Measurements from ENCODE around the gene ULK4.
"Not testable (repeated sequence)": the region's sequence is repeated elsewhere in the genome, so short reads cannot be mapped to it uniquely, and the experiment has no call there.

The ULK4 gene

DNA sequence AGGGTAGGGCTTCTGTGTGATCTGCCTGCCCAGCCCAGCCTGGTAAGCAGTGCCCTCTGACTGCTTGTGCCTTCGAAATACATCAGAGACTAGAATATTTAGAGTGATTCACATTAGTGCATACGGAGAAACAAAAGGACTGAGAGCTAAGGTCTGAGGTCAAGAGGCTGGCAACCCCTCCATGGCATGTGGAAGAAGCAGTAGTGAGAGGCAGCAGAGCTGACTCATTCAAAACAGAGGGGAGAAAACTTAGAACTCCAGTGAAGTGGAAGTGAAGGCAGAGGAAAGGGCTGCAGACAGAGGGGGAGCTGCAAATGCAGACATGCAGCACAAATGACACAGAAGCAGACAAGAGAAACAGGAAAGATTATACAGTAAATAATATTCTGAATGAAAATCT, 61.6 kb downstream of the ULK4 start:
- no peak for DNase-seq (ENCODE audit: extremely low spot score)
- CTCF ChIA-PET = interaction anchor here (1.3 kb wide), 1 partner anchor 199 kb away, joined by 4 read pairs; no protein-coding TSS in a partner anchor
- POLR2A ChIA-PET = interaction anchor here (0.6 kb wide), 1 partner anchor 277 kb away, joined by 3 read pairs; no protein-coding TSS in a partner anchor
- TF ChIP-seq ZNF384 (IDR thresholded peaks at IDR 0.05) = no peak
- no peak for TF ChIP-seq ARNT (IDR thresholded peaks at IDR 0.05)
- TF ChIP-seq HDGF (IDR thresholded peaks at IDR 0.05; ENCODE audit: borderline replicate concordance) = no peak
- no peak for TF ChIP-seq NFRKB (IDR thresholded peaks at IDR 0.05)
- no peak for TF ChIP-seq ELF4 (IDR thresholded peaks at IDR 0.05)
- TF ChIP-seq TARDBP (IDR thresholded peaks at IDR 0.05) = no peak

DNA sequence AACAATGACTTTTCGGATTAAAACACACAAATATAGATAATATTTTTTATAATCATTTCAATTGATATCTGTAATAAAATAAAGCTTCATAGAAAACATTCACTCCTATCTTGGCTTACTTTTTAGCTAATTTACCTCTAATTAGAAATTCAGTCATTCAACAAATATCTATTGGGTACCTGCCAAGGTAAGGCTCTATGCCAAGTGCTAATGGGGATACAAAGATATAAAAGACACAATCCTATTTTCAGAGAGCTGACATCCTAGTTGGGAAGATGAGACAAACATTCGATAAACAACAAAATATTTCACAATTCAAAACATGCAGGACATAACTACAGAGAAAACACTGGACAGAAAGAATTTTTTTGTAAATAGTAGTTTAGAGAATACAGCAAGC, 63.3 kb downstream of the ULK4 start:
- no peak for TF ChIP-seq ARNT (IDR thresholded peaks at IDR 0.05)
- TF ChIP-seq L3MBTL2 (conservative IDR thresholded peaks at IDR 0.05) = no peak
- no peak for TF ChIP-seq SUZ12 (IDR thresholded peaks at IDR 0.05)
- TF ChIP-seq FOXK2 (IDR thresholded peaks at IDR 0.05) = no peak
- TF ChIP-seq FOXM1 (IDR thresholded peaks at IDR 0.05; ENCODE audit: borderline replicate concordance) = no peak
- TF ChIP-seq FOXA1 (IDR thresholded peaks at IDR 0.05) = no peak
- no peak for DNase-seq (ENCODE audit: extremely low spot score)
- ChIA-PET CTCF (interaction anchor here (1.8 kb wide), 1 partner anchor 201 kb away, joined by 7 read pairs; no protein-coding TSS in a partner anchor), POLR2A (no interaction called here)

DNA sequence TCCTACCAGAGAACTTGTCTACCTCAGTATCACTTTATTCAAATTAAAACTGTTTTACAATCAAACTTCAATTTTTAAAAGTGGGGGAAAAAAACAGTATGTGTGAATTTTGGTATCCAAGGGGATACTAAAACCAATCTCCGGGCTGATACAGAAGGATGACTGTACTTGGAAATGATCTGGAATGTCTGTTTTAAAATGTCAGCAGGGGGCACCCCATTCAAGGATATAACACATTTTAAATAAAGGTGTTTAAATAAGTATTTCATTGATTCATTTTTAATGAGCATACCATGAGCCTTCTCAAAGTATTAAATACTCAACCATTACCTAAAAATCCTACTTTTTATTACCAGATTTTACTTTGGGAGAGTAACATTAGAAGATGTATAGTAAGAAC, 67.9 kb downstream of the ULK4 start:
- ChIA-PET POLR2A (no interaction called here), CTCF (no interaction called here)
- DNase-seq (ENCODE audit: extremely low spot score) = no peak
- TF ChIP-seq SP1 (IDR thresholded peaks at IDR 0.05) (no peak), FOXA1 (IDR thresholded peaks at IDR 0.05) (no peak), NFRKB (IDR thresholded peaks at IDR 0.05) (no peak), SUZ12 (IDR thresholded peaks at IDR 0.05) (no peak), ELF4 (IDR thresholded peaks at IDR 0.05) (no peak), FOXM1 (IDR thresholded peaks at IDR 0.05; ENCODE audit: borderline replicate concordance) (no peak), FOXK2 (IDR thresholded peaks at IDR 0.05) (no peak), BHLHE40 (IDR thresholded peaks at IDR 0.05; ENCODE audit: borderline replicate concordance) (no peak), CTBP1 (IDR thresholded peaks at IDR 0.05; ENCODE audit: borderline replicate concordance) (no peak), LEF1 (IDR thresholded peaks at IDR 0.05; ENCODE audit: borderline replicate concordance) (no peak), L3MBTL2 (conservative IDR thresholded peaks at IDR 0.05) (no peak), ARNT (IDR thresholded peaks at IDR 0.05) (no peak), HDGF (IDR thresholded peaks at IDR 0.05; ENCODE audit: borderline replicate concordance) (no peak), ZNF384 (IDR thresholded peaks at IDR 0.05) (no peak), TARDBP (IDR thresholded peaks at IDR 0.05) (no peak)
- TF ChIP-seq, protein P1, sequence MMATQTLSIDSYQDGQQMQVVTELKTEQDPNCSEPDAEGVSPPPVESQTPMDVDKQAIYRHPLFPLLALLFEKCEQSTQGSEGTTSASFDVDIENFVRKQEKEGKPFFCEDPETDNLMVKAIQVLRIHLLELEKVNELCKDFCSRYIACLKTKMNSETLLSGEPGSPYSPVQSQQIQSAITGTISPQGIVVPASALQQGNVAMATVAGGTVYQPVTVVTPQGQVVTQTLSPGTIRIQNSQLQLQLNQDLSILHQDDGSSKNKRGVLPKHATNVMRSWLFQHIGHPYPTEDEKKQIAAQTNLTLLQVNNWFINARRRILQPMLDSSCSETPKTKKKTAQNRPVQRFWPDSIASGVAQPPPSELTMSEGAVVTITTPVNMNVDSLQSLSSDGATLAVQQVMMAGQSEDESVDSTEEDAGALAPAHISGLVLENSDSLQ (IDR thresholded peaks at IDR 0.05) = no peak

DNA sequence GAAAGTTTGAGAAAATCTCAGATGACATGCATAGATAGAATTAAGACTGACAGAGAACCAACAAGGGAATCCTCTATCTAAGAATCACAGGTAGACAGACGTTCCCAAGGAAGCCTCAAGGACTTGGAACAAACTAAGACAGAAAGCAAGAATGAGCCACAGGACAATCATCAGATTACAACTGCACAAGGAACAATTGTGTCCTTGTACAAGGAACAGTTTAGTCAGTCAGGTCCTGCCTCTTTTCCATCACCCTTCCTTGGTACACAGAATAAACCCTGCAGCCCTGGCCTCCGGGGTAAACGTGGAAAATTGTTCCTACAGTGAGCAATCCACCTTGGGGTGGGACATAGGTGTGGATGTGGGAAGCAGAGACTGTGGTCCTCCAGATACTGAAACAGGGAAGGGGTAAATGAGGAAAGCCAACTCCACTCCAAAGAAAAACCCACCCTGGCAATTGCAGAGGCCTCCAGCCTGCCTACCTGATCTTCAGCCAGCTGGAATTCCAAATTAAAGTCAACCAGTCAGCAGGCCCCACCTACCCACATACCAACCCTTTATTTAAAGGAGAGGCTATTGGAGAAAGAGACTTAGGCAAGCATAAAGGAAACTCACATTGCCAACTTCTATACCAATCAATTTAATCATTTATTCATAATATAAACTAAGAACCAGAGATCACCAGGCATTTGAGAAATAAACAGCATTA, 73.4 kb downstream of the ULK4 start:
- no peak for DNase-seq (ENCODE audit: extremely low spot score)
- TF ChIP-seq FOXK2 (IDR thresholded peaks at IDR 0.05) (no peak), LEF1 (IDR thresholded peaks at IDR 0.05; ENCODE audit: borderline replicate concordance) (no peak), L3MBTL2 (conservative IDR thresholded peaks at IDR 0.05) (no peak), HDGF (IDR thresholded peaks at IDR 0.05; ENCODE audit: borderline replicate concordance) (no peak), ELF4 (IDR thresholded peaks at IDR 0.05) (no peak), TARDBP (IDR thresholded peaks at IDR 0.05) (no peak), FOXM1 (IDR thresholded peaks at IDR 0.05; ENCODE audit: borderline replicate concordance) (no peak), ZNF384 (IDR thresholded peaks at IDR 0.05) (no peak), CTBP1 (IDR thresholded peaks at IDR 0.05; ENCODE audit: borderline replicate concordance) (no peak), SP1 (IDR thresholded peaks at IDR 0.05) (no peak), BHLHE40 (IDR thresholded peaks at IDR 0.05; ENCODE audit: borderline replicate concordance) (no peak), FOXA1 (IDR thresholded peaks at IDR 0.05) (no peak), NFRKB (IDR thresholded peaks at IDR 0.05) (no peak)
- ChIA-PET POLR2A (no interaction called here), CTCF (no interaction called here)

DNA sequence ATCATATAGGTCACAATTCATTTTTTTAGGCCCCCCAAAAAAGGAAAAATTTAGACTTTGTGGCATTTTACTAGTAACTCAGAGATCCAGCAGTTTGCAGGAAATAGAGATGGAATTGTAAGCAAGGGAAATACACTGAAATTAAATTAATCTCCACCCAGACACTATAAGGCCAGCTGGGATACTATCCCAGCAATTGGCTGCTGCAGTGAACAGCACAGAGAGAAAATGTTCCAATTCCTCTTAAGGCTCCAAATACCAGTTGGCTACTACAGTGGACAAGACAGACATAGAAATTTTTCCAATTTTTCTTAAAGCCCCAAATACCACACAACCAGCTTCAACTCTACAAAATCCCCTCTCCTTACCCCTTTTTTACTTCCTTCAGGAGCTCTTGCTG, 78.9 kb downstream of the ULK4 start:
- ChIA-PET POLR2A (no interaction called here), CTCF (interaction anchor here (0.6 kb wide), 1 partner anchor 552 kb away, joined by 3 read pairs; no protein-coding TSS in a partner anchor)
- no peak for DNase-seq (ENCODE audit: extremely low spot score)
- no peak for TF ChIP-seq SUZ12 (IDR thresholded peaks at IDR 0.05)
- TF ChIP-seq FOXA1 (IDR thresholded peaks at IDR 0.05) = no peak
- TF ChIP-seq NFRKB (IDR thresholded peaks at IDR 0.05) = no peak

DNA sequence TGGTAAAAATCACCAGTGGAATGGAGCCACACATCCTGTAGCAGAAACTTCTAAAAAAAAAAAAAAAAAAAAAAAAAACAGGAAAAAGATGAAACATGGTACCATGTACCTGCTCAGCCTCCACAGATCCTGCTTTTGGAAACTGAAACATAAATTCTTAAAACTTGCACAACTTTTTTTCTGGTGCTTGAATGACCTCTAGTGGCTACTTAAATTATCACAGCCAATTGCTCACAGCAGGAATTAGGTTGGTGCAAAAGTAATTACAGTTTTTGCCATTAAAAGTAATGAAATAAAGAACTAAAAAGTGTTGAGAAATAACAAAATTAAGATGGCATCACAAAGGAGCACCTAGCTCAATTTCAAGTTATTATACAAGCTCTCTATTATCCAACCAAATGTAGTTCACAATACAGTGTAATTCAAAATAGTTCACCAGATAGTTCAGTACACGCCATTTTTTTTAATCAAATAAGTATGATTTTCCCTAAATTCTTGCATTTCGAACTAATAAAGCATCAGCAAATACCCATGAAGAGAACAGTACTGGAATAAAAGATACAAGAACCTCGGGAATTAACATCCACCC, 80.6 kb downstream of the ULK4 start:
- ChIA-PET POLR2A (no interaction called here), CTCF (no interaction called here)
- DNase-seq (ENCODE audit: extremely low spot score) = peak; percentile 15
- TF ChIP-seq FOXM1 (IDR thresholded peaks at IDR 0.05; ENCODE audit: borderline replicate concordance) (no peak), ELF4 (IDR thresholded peaks at IDR 0.05) (peak; percentile 48; the same call in 1 of the 2 replicates), FOXK2 (IDR thresholded peaks at IDR 0.05) (no peak), ZNF384 (IDR thresholded peaks at IDR 0.05) (no peak)

DNA sequence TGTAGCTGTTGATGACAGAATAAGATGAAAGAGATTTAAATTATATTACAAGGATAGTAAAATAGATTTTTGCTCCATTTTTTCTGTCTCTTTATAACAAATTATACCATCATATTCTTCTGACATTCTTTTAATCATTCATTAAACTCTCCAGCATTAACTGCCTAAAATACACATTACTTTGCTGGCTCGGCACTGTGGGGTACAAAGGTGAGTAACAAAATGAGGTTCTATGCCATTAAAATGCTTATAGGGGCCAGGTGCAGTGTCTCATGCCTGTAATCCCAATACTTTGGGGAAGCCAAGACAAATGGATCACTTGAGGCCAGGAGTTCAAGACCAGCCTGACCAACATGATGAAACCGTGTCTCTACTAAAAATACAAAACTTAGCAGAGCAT, 81.5 kb downstream of the ULK4 start:
- POLR2A ChIA-PET = no interaction called here
- TF ChIP-seq LEF1 (IDR thresholded peaks at IDR 0.05; ENCODE audit: borderline replicate concordance) (no peak), HDGF (IDR thresholded peaks at IDR 0.05; ENCODE audit: borderline replicate concordance) (no peak), L3MBTL2 (conservative IDR thresholded peaks at IDR 0.05) (no peak), NFRKB (IDR thresholded peaks at IDR 0.05) (no peak), ZNF384 (IDR thresholded peaks at IDR 0.05) (no peak), FOXK2 (IDR thresholded peaks at IDR 0.05) (no peak), TARDBP (IDR thresholded peaks at IDR 0.05) (no peak), FOXA1 (IDR thresholded peaks at IDR 0.05) (no peak), SUZ12 (IDR thresholded peaks at IDR 0.05) (no peak), FOXM1 (IDR thresholded peaks at IDR 0.05; ENCODE audit: borderline replicate concordance) (no peak)
- TF ChIP-seq, protein P1 (IDR thresholded peaks at IDR 0.05) = no peak
- no peak for DNase-seq (ENCODE audit: extremely low spot score)
- CTCF ChIA-PET = no interaction called here

DNA sequence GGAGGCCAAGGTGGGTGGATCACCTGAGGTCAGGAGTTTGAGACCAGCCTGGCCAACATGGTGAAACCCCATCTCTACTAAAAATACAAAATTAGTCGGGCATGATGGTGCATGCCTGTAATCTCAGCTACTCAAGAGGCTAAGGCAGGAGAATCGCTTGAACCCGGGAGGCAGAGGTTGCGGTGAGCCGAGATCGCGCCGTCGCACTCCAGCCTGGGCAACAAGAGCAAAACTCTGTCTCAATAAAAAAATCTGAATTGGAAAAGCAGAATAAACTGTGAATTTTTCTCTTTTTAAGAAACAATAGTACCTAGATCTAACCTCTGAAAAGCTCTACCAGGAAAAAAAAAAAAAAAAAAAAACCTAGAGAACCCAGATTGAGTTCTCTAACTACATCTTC, 84.2 kb downstream of the ULK4 start:
- DNase-seq (ENCODE audit: extremely low spot score); CTCF ChIA-PET; POLR2A ChIA-PET: not testable (repeated sequence)
